GM12865 (cell line): ENCODE results near the gene SCGB1C2.
A peak's percentile ranks its signal among the peaks of the same experiment; 100 is the strongest.
"Not testable (repeated sequence)": the region's sequence is repeated elsewhere in the genome, so short reads cannot be mapped to it uniquely, and the experiment has no call there.

Experiments used
- DNase-seq: peaks from one replicate; pipeline ENCODE4 v3.0.0; 2010; ENCODE audit warnings: low read depth
- H3K4me3 ChIP-seq: 2 replicates; pipeline ENCODE4 v1.5.1; 2011; ENCODE audit warnings: mild to moderate bottlenecking, low read depth, low read length, control low read depth
- CTCF ChIP-seq: IDR thresholded peaks from 2 replicates; pipeline ENCODE4 v1.5.1; 2011; ENCODE audit warnings: low read length, control low read depth, low read depth, inconsistent platforms; ENCODE audit not compliant: insufficient read depth; ENCODE audit errors: missing control alignments

SCGB1C2 gene

DNA sequence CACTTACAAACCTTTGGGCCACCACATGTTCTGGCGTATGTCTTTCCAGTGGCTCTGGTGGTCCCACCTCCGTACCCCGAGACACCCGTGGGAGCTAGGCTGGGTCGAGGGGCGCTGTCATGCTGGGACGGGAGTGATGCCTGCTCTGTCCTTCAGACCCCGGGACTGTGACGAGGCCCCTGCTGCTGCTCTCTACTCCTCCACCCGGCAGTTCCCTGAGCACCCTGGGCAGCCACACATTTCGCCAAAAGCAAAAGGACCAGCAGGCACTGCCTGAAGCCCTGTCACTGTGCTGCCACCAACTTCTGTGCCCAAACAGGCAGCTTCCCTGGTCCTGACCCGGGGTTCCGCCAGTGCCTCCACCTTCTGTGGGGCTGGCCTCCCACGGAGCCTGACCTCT lies 28.6 kb downstream of the SCGB1C2 start:
- DNase-seq = no peak
- H3K4me3 ChIP-seq = no peak overlapping the region
- no peak for TF ChIP-seq CTCF

- H3K4me3 ChIP-seq = not testable (repeated sequence)
- DNase-seq = peak; percentile 27
Observed at GRCh38 chr17:168614-169013, 31.2 kb downstream of the SCGB1C2 start.

- no peak overlapping the region for H3K4me3 ChIP-seq
- no peak for TF ChIP-seq CTCF
- no peak for DNase-seq
Observed at GRCh38 chr17:170130-170670, 32.8 kb downstream of the SCGB1C2 start.

GRCh38 chr17:171871-172270 lies 34.5 kb downstream of the SCGB1C2 start:
- no peak overlapping the region for H3K4me3 ChIP-seq
- no peak for TF ChIP-seq CTCF
- DNase-seq = no peak

GRCh38 chr17:172401-172800 lies 35.0 kb downstream of the SCGB1C2 start:
- H3K4me3 ChIP-seq = no peak overlapping the region
- TF ChIP-seq CTCF = no peak
- no peak for DNase-seq

GRCh38 chr17:173166-173911 lies 36.0 kb downstream of the SCGB1C2 start:
- no peak for TF ChIP-seq CTCF
- DNase-seq = no peak
- H3K4me3 ChIP-seq = no peak overlapping the region

DNA sequence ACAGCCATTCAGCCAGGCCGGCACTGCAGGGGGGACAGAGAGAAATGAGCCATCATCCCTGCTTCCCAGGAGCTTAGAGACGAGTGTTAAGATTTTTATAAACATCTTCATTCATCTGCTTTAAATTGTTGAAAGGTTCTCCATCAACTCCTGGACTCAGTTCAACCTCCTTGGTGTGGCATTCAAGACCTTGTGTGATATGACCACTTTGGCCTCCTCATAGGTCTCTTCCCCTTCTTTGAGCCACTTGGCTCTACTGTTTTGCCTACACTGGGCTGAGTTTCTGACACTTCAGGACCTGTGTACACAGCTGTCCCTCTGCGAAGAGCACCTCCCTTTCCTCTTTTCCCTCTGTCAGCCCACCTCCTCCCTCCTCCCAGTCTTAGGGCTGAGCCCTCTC lies 39.8 kb downstream of the SCGB1C2 start:
- H3K4me3 ChIP-seq = no peak overlapping the region
- no peak for DNase-seq
- TF ChIP-seq CTCF = no peak
